Activated naive CD4-positive, alpha-beta T cell treated with anti-CD3 and anti-CD28 coated beads, Interleukin-2, amount 50 U/mL, for 16 hours (primary cell): ENCODE results near the gene CDCA4.
"Not testable (repeated sequence)": the region's sequence is repeated elsewhere in the genome, so short reads cannot be mapped to it uniquely, and the experiment has no call there.

Source experiments
- DNase-seq: peaks from one replicate; pipeline ENCODE4 v3.0.0-alpha.2; 2020

CDCA4 gene

DNA sequence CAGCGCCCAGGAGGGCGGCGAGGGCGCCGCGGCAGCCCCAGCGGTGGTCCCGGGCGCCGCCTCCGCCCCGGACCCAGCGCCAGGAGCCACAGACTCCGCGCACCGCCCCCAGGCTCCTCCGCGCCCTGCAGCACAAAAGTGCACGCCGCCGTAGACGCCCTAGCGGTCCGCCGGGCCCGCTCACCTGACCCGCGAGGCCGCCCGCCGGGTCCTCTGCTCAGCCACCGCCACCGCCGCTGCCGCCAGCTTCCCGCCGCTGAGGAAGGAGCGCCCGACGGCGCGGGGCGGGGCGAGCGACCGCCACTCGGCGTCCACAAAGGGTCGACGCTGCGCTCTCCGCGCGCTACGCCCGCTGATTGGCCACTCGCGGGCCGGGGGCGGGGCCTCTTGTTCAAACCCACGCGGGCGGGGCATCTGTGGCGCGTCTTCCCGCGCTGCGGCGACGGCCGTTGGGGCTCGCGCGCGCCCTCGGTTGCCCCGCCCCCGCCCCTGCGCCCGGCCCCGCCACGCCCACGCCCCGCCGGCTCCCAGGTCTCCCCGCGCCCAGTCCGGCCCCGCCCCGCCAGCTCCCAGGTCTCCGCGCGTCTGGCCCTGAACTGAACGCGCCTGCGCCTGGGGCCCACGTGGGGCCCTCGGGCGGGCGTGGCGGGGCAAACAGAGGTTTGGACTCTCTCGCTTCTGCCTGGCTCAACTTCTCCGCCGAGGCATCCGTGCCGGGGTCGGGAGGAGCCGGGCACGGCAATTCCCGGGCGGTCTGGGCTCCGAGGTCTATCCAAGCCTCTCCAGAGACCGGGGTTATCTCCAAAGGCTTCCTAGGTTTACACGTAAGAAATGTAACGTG is at the start of gene CDCA4:
TSS of gene CDCA4 (minus strand) at position 269 of the 841 bp plus-strand sequence. CDS start 9,154 bp downstream, outside the sequence.
- peak; percentile 99 for DNase-seq

DNA sequence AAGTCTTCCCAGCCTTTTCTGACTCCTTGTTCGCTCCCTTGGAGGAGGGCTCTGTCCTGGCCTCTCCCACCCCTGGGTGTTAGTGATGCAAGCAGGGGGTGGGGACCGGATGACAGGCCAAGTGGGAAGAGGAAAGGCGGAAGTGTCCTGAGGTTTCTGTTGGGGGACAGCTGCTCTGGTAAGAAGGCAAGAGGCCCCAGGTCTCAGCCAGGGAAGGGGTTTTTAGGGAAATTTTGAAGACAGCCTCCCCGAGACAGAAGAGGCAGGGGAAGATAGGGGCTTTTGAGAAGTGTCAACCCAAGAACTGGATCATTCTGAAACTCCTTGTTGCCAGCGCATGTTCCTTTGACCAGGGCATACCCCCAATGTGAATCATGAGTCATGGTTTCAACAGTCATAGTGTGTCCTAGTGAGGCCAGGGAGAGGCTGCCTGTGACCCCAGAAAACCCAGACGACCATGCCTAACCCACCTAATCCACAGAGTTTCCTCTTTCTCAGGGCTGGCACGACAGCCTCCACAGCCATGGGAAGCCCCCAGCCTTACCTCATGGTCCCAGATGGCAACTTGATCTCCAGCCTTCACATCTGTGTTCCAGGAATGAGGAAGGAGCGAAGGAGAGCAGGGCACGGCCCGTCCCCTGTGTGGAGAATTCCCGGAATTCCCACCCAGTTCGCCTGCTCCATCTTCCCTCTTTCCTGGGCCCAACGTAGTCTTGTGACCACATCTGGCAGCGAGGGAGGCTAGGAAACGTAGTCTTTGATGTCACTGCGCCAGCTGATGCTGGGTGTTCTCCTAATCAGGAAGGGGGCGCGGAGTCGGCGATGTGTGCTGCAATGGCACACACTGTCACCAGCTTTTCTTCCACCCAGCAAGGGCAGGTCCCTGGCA is 49.2 kb upstream of the CDCA4 start:
- DNase-seq = peak; percentile 11

DNA sequence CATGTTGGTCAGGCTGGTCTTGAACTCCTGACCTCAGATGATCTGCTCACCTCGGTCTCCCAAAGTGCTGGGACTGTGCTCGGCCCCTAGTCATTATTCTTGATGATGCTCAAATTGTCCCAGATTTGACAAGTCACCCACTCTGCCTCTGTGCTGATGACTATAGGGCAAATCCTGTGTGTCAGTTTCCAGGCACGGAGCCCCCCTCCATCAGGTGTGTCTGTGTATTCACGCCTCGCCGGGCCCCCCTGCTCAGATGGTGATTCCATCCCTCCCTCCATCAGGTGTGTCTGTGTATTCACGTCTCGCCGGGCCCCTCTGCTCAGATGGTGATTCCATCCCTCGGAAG is 48.6 kb upstream of the CDCA4 start:
- DNase-seq = no peak

DNA sequence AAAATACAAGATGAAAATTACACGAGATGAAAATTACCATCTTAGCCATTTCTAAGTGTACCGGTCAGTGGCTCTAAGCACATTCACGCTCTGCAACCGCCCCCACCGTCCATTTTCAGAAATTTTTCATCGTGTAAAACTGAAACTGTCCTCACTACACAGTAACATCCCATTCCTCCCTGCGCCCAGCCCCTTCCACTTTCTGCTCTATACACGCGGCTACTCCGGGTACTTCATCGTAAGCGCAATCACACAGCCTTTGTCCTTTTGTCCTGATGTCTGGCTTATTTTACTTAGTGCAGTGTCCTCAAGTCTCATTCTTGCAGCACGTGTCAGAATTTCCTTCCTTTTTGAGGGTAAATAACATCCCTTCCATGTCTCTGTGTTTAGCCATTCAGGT is 47.9 kb upstream of the CDCA4 start:
- DNase-seq = no peak

DNA sequence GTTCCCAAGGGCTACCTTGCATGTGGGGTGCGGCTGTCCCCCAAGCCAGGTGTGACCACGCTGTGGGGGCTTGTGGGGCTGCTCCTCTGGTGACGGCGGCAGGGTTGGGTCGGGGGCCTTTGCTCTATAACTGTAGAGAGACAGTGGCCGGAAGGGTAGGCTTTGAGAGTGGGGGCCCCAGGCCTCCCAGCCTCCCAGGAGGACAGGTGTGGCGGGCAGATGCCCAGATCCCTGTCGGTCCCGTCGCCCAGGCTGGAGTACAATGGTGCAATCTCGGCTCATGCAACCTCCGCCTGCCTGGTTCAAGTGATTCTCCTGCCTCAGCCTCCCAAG is 47.1 kb upstream of the CDCA4 start:
- no peak for DNase-seq

DNA sequence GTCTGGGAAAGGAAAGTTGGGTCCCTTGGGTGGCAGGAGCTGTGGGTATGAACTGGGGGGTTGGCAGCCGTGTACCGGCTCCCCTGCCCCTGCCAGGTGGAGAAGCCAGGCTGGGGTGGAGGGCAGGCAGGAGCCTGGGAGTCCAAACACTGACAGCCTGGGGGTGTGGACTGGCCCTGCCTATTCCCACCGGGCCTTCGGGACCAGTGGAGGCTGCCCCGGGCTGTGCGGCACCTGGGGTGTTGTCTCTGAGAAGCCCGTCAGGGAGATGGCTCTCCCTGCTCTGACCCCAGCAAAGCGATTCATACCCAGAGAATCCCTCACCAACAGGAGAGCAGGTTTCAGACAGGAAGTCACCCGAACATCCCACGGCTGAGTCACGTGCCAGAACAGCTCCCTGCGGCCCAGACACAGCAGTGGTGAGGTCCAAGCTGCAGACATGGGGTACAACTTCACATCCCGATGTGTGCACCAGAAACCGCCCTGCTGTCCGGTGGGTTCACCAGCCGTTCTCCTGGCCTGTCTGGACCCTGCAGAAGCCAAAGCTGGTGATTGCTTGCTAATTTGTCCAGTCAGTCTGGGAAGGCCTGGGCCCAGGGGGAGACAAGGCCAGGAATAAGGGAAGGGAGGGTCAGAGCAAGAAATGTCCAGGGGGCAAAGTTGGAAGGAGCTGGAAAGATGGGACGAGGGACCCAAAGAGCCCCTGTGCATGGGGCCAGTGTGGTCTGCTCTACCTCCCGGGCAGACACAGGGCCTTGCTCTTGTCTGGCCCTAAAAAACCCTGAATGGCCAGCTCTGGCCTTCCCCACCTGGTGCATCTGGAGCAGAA is 46.5 kb upstream of the CDCA4 start:
- DNase-seq = peak; percentile 59

DNA sequence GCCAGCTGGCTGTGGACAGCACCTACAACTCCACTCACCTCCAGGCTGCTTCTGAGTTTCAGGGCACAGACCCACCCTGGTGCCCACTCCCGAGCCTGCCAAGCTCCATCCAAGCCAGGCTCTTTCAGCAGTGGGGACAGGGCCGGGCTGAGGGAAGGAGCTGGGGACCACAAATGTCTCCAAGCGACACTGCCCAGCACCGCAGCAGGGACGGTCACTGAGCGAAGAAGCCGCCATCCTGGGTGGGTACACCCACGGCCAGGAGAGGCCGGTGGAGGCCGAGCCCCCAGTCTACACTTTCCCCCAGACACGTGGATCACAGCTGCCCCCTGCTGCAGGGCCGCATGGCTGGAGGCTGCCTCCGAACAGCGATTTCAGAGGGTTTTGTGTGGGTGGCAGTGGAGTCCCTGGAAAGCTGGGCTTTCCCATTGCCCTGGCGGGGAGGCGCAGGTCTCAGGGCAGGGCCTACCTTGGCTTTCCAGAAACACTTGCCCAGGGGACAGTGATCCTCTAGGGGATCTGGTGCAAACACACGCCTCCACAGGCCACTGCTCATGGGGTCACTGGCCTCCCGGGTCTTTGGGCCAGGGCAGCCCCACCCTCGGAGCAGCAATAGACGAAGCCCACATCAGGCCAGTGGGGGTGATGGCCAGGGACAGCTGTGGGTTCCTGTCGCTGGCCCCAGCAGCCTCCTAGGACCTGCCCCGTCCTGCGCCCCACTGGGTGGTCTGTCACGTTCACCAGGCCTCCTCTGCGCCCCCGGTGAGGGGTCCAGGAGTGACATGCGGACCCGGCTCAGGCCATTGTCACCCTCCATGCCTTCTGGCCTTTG is 45.6 kb upstream of the CDCA4 start:
- DNase-seq = no peak

DNA sequence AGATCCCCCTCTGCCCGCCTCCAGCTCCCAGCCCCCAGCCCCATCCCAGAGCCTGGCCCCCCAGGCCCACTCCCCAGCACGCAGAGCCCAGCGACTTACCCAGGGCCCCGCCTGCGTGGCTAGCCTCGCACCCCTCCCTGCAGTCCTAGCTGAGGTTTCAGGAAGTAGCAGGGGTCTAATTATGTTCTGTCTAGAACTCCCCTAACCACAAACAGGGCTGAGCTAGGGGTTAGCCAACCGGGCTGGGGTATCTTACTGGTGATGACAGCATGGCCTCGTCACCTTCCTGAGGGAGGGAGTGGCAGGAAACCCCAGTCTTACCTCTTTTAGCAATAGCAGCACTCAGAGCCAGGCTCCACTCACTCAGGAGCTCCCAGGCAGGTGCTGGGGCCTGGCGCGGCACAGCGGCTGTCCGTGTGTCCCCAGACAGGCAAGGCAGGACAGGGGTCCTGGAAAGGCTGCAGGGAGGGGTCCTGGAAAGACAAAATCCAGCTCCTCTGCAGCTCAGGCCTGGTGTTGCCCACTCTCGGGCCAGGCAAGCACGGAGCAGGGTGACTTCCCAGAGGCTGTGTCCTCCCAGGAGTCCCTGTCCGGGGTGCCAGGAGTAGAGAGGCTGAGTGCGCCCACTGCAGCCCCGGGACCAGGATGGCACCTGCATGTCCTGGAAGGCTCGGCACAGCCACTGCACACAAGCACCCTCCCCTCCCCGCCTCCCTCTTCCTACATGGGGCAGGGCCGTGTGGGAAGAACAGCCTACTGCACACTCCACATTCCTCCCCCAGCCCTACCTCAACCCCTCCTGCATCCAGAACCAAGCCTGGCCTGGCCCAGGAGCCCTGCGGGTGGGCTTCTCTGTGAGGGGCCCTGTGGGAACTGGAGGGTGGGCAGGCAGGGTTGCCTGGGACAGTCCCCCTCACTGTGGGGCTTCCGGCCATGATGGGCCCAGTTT is 44.7 kb upstream of the CDCA4 start, which contains the start of gene GPR132:
TSS of gene GPR132 (minus strand) at position 151 of the 949 bp plus-strand sequence. CDS start 10,010 bp downstream, outside the sequence.
- peak; percentile 81 for DNase-seq

DNA sequence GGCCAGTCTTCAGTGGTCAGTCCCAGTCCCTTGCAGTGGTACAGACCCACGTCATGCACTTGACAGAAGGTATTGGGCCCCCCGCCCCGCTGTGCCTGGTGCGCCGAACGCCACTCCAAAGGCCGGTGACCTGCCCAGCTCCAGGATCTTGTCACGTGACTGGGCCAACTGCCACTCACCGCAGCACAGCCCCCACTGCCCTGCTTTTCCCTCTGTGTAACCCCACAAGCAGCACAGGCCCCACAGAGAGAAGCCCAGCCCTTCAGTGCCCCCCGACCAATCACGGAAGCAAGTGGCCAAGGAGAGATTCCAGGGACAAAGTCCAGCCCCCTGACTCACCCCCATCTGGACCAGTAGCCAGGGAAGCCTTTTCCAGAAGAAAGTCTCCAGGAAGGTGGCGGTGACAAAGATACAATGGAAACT is 43.8 kb upstream of the CDCA4 start:
- DNase-seq = no peak

DNA sequence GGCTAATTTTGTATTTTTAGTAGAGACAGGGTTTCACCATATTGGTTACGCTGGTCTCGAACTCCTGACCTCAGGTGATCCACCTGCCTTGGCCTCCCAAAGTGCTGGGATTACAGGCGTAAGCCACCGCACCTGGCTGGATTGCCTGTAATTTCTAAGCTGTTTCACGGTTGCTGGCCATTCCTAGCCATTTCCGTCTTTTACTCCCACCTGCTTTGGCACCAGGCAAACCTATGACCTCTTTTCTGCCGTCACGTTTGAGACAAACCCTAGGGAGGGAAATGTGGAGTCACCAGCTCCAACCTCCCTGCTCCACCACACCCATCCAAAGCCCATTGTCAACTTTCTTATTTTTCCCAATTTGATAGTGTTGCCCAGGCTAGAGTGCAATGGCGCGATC is 43.1 kb upstream of the CDCA4 start:
- no peak for DNase-seq

DNA sequence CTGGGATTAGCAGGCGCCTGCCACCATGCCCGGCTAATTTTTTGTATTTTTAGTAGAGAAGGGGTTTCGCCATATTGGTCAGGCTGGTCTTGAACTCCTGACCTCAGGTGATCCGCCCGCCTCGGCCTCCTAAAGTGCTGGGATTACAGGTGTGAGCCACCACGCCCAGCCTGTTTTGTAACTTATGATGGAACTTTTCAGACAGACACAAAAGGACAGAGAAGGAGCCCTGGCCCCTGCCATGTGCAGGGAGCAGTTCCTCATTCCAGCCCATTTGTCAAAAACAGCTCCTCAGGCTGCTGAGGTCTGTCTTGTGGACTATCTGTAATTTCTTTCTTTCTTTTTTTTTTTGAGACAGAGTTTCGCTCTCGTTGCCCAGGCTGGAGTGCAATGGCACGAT is 42.6 kb upstream of the CDCA4 start:
- not testable (repeated sequence) for DNase-seq

DNA sequence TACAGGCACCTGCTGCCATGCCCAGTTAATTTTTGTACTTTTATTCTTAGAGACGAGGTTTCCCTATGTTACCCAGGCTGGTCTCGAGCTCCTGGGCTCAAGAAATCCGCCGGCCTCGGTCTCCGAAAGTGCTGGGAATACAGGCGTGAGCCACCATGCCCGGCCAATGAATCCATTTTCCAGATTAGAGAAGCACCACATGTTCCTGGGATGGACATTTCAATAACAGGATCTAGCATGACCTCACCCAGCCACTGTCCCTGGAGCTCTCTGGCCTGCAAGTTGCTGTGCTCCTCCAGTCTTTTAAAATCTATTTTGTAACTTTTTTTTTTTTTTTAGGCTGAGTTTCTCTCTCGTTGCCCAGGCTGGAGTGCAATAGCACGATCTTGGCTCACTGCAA is 42.2 kb upstream of the CDCA4 start:
- no peak for DNase-seq

DNA sequence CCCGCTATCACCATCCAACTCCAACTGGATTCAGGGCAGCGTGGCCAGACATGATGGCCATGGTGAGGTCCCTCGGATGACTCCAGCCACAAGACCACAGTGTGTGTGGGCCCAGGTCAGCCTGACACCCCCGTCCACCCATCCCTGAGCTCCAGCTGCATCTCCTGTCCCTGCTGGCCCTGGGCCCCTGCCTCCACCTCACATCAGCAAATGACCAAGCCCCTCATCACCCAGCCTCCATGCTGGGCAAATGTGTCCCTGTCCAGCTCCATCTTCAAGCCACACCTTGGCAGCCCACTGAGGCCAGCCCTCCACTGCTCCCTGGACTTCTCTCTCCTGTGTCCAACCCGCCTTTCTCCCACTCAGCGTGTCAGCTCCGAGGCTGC is 41.2 kb upstream of the CDCA4 start:
- no peak for DNase-seq

DNA sequence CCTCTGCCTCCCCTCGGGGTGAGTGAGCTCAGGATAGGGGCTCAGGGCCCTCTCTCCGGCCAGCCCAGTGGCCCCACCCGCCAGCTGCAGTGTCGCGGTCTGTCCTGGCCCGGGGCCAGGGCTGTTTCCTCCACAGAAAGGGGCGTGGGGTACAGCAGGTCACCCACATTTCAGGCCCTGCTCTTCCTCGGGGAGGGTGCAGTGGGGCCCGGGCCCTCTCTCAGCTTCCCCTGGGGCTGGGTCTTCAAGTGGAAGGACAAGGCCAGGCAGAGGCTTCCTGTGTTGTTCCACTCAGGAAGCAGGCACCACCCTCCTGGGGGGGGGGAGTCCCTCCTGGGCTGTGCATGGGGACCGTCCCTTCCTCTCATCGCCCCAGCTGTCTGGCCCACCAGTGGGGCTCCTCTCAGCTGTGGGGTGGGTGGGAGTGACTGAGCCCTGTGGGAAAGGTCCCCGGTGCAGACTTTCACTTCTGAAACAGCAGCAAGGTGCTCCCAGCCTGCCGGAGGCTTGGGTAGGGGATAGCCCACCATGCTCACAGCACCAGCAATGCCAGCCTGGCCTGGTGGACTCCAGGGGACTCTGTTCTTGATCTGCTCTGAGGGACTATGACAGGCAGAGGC is 40.7 kb upstream of the CDCA4 start:
- peak; percentile 71 for DNase-seq

DNA sequence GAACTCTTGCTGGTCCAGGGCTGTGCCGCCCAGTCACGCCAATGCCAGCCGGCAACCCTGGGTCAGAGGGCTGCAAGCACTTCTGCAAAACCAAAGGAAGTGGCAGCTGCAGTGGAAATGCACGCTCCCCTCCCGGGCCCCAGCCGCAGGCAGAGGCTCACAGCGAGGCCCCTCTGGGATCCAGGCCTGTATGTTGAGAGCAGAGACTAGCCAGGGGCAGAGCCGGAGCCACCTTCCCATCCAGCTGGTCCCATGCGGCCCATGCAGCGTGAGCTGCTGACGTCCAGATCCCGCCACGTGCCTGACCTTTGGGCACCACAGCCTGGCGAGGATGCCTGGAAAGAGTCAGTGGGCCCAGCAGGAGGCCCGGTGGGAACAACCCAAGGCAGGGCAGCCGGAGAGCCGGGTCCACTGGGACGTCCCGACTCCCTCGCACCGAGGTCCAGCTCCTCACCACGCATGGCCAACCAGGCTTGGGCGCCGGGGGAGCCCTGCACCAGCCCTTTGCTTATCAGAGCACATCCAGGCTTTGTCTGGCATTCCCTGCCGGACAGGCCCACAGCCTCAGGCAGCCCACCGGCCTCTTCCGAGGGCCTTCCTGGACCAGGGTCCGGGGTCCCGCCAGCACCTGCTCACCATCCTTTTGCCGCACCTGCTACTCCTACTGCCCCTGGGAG is 40.0 kb upstream of the CDCA4 start:
- no peak for DNase-seq

DNA sequence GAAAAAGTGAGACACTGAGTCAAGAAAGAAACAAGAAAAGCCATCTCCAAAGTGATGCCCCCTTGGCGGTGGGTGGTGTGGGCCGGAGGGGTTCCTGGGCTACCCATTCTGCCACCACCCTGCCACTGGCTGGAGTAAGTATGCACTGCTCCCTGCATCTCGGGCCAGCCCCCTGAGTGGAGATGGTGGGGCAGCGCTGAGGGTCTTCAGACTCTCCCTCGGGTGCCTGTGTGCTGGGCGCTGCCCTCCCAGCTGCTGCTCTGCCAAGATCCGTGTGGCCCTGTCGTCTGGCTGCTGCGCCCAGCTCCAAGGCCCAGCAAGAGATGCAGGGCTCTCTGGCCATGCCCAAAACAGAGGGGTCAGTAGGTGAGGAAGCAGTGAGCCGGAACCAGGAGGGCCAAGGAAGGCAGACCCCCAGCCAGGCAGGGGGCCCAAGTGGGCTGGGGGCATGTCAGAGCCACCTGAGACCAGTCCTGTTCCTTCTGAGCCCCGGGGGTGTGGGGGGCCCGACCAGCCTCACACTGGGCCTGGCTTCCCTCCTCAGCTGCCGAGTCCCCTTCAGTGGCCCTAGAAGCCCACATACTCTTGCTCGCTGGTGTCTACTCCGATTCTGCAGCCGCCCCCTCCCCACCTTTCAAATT is 39.2 kb upstream of the CDCA4 start:
- no peak for DNase-seq

DNA sequence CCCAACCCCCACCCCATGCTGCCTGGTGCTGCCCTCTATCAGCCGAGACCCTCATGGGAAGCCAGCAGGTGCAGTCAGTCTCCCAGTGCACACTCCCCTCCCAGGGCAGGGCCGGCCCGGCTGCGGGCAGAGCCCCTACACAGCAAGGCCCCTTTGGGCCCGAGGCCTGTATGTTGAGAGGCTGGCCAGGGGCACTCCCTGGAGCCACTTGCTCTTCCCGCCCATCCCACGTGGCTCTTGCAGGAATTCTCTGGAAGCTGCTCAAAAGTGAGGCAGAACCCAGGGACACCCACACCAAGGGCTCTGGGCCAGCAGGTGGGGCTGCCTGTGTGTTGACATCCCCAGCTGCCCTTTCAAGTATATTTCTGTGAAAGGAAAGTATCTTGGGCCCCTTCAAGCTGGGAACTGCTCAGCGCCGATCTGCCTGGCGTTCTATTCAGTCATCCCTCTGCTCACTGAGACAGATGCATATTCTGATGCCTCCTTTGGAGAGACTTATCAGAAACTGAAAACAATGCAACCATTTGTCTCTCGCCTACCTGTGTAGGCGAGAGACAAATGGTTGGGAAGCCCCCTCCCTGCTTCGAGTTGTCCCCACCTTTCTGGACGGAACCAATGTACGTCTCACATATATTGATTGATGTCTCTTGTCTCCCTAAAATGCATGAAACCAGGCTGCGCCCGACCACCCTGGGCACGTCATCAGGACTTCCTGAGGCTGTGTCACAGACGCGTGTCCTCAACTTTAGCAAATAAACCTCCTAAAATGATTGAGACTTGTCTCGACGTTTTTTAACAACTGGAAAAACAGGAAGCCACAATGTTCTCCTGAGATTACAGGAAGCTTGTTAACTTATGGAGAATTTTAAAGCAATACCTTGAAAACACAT is 38.4 kb upstream of the CDCA4 start:
- DNase-seq = peak; percentile 59

DNA sequence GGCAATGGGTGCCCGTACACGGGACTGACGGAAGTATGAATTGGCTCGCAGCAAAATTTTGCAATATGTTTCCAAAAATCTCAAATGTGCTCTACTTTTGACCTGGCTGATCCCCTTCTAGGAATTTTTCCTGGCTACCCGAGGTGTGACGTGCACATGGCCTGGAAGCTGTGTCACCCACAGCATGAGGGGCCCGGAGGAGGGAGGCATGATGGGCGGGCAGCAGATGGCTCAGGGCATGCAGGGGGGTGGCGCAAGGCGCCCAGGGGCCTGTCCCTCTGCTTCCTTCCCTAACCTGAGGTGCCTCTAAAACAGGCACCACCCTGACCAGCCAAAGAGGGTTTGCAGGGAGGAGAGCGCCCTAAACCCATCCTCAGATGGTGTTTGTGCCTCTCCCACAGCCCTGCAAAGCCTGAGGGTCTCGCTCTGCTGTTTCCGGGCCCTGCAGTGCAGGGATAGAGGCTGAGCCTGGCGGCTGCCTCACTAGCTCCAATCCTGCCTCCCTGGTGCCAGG is 37.7 kb upstream of the CDCA4 start:
- DNase-seq = no peak
